ENCODE measurements around the gene CYP20A1. TPM values are rescaled to one million over a fixed set of nuclear protein-coding genes. Genes with fewer than 3 reads are reported as not detected.
A peak's percentile ranks its signal among the peaks of the same experiment; 100 is the strongest.
"Not testable (repeated sequence)": the region's sequence is repeated elsewhere in the genome, so short reads cannot be mapped to it uniquely, and the experiment has no call there.

The CYP20A1 gene
- total RNA-seq, 1 donor = 40.2 TPM

DNA sequence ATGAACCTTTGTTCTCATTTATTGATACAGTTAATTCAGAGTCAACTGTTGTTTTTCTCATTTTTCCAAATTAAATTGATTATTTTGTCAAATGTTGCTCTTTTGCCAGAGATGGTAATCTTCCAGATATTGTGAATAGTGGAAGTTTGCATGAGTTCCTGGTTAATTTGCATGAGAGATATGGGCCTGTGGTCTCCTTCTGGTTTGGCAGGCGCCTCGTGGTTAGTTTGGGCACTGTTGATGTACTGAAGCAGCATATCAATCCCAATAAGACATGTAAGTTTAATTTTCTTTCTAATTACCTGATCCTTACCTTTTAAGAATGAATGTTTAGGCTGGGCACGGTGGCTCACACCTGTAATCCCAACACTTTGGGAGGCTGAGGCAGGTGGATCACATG lies 7.8 kb downstream of the CYP20A1 start:
- no peak for DNase-seq (ENCODE audit: low read depth)
- TF ChIP-seq, protein P1, sequence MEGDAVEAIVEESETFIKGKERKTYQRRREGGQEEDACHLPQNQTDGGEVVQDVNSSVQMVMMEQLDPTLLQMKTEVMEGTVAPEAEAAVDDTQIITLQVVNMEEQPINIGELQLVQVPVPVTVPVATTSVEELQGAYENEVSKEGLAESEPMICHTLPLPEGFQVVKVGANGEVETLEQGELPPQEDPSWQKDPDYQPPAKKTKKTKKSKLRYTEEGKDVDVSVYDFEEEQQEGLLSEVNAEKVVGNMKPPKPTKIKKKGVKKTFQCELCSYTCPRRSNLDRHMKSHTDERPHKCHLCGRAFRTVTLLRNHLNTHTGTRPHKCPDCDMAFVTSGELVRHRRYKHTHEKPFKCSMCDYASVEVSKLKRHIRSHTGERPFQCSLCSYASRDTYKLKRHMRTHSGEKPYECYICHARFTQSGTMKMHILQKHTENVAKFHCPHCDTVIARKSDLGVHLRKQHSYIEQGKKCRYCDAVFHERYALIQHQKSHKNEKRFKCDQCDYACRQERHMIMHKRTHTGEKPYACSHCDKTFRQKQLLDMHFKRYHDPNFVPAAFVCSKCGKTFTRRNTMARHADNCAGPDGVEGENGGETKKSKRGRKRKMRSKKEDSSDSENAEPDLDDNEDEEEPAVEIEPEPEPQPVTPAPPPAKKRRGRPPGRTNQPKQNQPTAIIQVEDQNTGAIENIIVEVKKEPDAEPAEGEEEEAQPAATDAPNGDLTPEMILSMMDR (IDR thresholded peaks at IDR 0.05; ENCODE audit: insufficient read depth, low read depth, low read length) = no peak
- H3K4me3 ChIP-seq (ENCODE audit: low read depth, low read length) = no peak overlapping the region

DNA sequence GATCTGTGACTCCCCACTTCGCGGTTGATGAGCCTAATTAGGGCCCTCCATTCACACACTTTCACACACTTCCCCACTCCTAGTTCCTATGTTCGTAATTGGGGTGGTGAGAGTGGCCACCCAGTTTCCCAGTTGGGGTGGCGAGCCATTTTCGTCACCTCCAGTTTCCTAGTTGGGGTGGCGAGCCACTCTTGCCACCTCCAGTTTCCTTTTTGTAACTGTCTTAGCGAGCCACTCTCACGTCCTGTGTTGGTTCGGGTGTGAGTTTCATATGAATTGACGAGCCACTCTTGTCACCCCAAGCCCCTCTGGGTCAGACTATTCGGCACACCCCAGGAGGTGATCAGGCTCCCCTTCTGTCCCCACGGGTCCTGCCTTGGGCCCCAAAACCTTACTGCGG lies 14.0 kb downstream of the CYP20A1 start:
- TF ChIP-seq, protein P1 (IDR thresholded peaks at IDR 0.05; ENCODE audit: insufficient read depth, low read depth, low read length) = no peak
- DNase-seq (ENCODE audit: low read depth) = no peak
- H3K4me3 ChIP-seq (ENCODE audit: low read depth, low read length) = no peak overlapping the region

DNA sequence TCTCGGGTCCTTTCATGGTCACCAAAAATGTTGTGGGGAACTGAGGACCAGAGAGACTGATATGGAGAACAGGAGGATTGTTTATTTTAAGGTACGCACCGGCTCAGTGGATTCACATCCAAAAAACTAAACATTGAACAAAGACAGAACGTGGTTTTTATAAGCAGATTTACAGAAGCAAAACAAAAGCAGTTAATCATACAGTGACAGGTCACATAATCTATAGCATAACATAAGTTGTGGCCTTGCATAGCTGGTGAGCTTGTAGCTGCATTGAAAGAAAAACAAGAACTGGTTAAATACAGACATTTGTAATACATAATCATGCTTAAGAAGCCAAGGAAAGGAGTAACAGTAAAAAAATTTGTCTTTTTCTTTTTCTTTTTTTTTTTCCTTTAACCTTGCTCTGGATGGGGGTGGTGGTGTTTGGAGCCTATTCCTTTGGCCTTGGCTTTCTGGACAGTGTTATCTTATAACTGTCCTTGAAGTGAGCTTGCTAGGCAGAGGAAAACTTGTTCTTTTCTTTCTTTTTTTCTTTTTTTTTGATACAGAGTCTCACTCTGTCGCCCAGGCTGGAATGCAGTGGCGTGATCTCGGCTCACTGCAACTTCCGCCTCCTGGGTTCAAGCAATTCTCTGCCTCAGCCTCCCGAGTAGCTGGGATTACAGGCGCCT lies 14.7 kb downstream of the CYP20A1 start:
- not testable (repeated sequence) for H3K4me3 ChIP-seq (ENCODE audit: low read depth, low read length); DNase-seq (ENCODE audit: low read depth)

DNA sequence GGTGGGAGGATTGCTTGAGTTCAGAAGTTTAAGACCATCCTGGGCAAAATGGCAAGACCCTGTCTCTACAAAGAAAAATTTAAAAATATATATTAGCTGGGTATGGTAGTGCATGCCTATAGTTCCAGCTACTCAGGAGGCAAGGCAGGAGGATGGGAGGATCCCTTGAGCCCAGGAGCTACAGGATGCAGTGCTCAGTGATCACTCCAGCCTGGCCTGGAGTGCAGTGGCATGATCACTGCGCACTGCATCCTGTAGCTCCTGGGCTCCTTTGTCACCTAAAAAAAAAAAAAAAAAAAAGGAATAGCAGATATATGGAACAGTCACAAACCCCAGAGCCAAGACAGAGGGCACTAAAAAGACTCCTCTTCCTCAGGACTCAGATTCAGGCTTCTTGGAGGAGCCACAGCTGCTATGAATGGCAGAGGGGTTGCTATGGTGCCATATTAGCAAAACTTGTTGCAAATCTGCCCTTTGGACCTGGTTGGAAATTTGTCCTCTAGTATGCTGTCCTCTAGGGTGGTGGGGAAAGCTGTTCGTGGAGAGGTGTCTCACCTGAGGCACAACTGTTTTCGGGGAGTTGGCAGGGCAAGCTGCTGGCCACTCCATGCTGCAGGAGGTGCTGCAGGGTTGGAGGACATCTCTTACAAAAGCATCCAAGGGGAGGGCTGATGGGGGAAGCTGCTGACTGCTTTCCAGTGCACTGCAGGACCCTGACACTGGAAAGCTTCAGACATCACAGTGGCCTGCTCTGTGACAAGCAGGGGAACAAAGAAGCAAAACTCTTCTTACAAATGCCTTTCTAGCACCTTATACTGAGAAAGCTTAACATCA lies 22.7 kb downstream of the CYP20A1 start:
- no peak overlapping the region for H3K4me3 ChIP-seq (ENCODE audit: low read depth, low read length)
- TF ChIP-seq, protein P1 (IDR thresholded peaks at IDR 0.05; ENCODE audit: insufficient read depth, low read depth, low read length) = no peak
- DNase-seq (ENCODE audit: low read depth) = no peak

DNA sequence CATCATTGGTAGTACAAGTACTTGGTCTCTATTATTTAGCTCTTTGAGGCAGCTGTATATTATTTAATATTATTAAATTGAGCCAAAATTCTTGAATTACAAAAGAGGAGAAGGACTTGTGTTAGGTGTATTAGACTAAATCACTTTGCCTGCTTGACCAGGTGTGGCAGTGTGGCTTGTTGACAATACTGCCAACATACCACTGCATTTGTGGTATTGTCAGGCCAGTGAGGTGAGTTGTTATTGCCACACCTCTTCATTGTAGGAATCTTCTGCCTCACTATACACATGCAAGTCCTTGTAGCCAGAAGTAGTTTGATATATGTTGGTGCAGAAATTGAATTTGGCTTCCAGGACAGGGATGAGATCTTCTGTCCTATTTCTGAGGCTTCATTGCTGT lies 40.5 kb downstream of the CYP20A1 start:
- DNase-seq (ENCODE audit: low read depth) = no peak
- no peak overlapping the region for H3K4me3 ChIP-seq (ENCODE audit: low read depth, low read length)
- TF ChIP-seq, protein P1 (IDR thresholded peaks at IDR 0.05; ENCODE audit: insufficient read depth, low read depth, low read length) = no peak

DNA sequence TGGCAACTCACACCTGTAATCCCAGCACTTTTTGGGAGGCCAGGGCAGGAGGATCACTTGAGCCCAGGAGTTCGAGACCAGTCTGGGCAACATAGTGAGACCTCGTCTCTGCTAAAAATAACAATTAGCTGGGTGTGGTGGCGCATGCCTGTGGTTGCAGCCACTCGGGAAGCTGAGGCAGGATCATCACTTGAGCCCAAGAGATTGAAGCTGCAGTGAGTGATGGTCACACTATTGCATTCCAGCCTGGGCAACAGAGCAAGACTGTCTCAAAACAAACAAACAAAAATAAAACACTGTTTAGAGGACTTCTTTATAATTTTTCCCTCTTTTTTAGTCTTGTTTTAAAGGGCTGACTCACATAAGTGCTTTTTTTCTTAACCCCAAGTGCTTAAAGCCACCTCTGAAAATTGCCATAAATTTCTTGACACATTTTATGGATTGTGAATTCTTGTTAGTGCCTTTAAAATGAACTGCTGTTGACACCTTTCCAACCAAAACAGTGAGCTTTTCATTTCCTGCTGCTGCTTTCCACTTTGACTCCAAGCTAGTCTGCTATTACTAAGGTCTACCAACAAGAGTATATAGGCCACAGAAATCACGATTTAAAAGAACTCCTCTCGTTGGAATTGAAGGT lies 41.7 kb downstream of the CYP20A1 start:
- DNase-seq (ENCODE audit: low read depth) = peak; percentile 84
- TF ChIP-seq, protein P1 (IDR thresholded peaks at IDR 0.05; ENCODE audit: insufficient read depth, low read depth, low read length) = no peak
- H3K4me3 ChIP-seq (ENCODE audit: low read depth, low read length) = no peak overlapping the region

DNA sequence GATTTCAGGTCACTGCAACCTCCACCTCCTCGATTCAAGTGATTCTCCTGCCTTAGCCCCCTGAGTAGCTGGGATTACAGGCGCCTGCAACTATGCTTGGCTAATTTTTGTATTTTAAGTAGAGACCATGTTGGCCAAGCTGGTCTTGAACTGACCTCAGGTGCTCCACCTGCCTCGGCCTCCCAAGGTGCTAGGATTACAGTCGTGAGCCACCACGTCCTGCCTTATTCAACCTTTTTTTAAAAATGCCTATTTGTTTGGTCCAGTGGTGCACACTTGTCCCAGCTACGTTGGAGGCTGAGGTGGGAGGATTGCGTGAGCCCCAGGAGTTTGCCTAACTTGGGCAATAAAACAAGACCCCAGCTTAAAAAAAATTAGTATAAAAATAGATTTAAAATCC lies 43.3 kb downstream of the CYP20A1 start:
- TF ChIP-seq, protein P1 (IDR thresholded peaks at IDR 0.05; ENCODE audit: insufficient read depth, low read depth, low read length) = no peak
- DNase-seq (ENCODE audit: low read depth) = no peak
- no peak overlapping the region for H3K4me3 ChIP-seq (ENCODE audit: low read depth, low read length)
